Measurements from ENCODE around the gene COX7A1.
"Not testable (repeated sequence)": the region's sequence is repeated elsewhere in the genome, so short reads cannot be mapped to it uniquely, and the experiment has no call there.

Gene COX7A1

DNA sequence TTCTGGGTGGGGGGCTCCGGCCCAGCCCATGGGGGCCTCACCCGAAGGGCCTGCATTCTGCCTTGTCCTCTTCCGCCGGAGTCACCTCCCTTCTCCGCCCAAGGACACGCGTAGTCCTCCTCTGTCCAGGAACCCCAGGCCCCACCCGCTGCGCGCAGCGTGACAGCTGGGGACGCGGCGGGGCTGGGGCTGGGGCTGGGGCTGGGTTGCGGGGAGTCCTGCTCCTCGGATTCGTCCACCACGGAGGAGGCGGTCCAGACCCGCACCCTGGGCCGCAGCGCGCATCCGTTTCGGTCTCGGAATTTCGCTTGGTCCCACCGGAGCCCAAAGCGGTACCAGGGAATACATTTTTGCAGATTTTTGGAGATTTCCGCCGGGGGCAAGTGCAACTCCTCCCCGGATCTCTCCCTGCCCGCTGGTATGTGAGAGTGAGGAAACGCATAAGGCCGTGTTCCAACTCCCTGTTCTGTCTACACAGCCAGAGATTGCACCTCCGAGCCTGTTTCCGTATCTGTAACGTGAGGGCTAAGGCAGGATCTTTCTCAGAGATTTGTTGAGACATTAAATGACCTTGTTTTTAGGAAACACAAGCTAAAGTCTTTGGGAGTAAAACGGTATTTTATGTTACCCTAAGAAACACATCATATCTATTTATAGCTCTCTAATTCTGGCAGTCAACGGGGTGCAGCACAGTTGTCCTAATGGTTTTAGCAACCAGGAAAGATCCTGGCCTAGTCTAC lies at the start of gene COX7A1:
TSS of gene COX7A1 (minus strand) at position 96 of the 740 bp plus-strand sequence. CDS start at position 56, 40 bp downstream.
- no peak for DNase-seq

DNA sequence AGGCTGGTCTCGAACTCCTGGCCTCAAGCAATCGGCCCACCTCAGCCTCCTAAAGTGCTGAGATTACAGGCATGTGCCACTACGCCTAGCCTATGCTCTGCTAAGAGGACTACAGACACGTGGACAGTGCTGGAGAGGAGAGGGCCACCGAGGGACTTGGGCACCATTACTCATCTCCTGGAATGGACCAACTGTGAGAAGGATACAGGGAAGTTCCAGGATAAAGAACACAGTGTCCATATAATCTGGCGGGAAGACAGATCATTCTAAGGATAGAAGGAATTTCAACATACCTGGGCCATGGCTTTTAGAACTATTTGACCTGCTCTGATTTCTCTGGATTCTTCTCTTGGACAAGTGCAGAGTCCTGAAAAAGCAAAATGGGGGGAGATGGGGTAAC lies 49.4 kb upstream of the COX7A1 start:
- DNase-seq: no peak

DNA sequence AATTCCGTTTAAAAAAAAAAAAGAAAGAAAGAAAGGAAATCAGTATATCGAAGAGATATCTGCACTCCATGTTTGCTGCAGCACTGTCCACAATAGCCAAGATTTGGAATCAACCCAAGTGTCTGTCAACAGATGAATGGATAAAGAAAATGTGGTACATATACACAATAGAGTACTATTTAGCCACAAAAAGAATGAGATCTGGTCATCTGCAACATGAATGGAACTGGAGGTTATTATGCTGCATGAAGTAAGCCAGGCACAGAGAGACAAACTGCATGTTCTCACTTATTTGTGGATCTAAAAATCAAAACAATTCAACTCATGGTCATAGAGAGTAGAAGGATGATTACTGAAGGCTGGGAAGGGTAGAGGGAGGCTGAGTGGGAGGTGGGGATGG lies 45.9 kb upstream of the COX7A1 start:
- no peak for DNase-seq

- no peak for DNase-seq
Measured at GRCh38 chr19:36196249-36196648, 44.0 kb upstream of the COX7A1 start.

- DNase-seq: not testable (repeated sequence)
Measured at GRCh38 chr19:36186722-36187121, 34.5 kb upstream of the COX7A1 start.

DNA sequence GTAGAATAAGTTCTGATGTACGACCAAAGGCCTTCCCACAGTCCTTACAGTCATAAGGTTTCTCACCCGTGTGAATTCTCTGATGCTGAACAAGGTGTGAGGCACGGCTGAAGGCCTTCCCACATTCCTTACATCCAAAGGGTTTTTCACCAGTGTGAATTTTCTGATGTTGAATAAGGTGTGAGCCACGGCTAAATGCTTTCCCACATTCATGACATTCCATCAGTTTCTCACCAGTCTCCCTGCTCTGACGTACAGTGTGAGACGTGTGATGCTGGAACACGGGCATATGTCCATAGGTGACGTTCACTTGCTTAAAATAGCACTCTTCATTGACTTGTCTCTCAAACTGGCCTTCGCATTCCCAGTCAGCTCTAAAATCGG lies 31.0 kb upstream of the COX7A1 start:
- no peak for DNase-seq

- no peak for DNase-seq
Measured at GRCh38 chr19:36182612-36183244, 30.5 kb upstream of the COX7A1 start.

DNA sequence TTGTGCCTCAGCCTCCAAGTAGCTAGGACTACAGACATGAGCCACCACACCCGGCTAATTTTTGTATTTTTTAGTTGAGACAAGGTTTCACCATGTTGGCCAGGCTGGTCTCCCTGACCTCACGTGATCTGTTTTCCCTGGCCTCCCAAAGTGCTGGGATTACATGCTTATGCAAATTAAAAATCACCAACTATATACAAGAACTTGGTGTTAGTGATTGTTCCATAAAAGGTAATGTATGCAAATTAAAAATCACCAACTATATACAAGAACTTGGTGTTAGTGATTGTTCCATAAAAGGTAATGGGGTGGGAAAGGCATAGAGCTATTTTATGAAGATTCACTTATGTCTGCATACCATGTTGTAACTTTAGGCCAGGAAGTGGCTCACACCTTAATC lies 26.8 kb upstream of the COX7A1 start:
- not testable (repeated sequence) for DNase-seq

GRCh38 chr19:36173846-36174245 lies 21.6 kb upstream of the COX7A1 start:
- DNase-seq: not testable (repeated sequence)

GRCh38 chr19:36172852-36173251 lies 20.6 kb upstream of the COX7A1 start:
- DNase-seq: no peak

GRCh38 chr19:36169084-36169760 lies 17.0 kb upstream of the COX7A1 start:
- DNase-seq: no peak

GRCh38 chr19:36163813-36164212 lies 11.6 kb upstream of the COX7A1 start:
- DNase-seq: no peak

DNA sequence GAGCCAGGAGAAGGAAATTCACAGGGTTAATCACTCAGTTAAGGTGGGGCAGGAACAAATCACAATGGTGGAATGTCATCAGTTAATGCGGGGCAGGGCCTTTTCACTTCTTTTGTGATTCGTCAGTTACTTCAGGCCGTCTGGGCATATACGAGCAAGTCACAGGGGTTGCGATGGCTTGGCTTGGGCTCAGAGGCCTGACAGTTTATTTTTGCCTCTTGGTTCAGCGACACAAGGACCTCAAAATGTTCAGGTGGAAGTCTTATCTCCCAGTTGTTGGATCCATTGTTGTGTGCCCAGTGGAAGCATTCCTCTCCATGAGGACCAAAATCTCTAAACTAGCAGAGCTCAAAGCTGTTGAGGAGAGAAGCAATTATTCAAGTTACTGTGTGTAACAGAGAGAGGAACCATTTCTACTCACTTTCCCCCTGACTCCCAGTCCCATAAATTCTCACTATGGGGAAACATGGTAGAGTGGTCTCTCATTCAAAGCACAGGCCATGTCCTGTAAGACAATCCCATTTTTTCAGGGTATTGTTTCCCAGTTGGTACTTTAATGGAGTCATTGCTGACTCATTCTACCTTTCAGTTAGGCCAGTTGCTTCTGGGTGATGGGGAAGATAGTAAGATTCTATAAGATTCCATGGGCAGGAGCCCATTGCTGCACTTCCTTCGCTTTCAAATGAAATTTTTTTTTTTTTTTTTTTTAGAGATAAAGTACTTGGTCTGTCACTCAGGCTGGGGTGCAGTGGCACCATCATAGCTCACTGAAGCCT lies 8.8 kb upstream of the COX7A1 start:
- DNase-seq: no peak

DNA sequence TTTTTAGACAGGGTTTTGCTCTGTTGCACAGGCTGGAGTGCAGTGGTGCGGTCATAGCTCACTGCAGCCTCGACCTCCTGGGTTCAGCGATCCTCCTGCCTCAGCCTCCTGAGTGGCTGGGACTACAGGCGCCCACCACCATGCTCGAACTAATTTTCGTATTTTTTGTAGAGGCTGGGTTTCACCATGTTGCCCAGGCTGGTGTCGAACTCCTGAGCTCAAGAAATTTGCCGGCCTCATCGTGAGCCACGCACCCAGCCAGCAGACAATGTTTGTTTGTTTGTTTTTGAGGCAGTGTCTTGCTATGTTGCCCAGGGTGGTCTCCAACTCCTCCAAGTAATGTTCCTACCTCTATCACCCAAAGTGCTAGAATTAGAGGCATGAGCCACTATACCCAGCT lies 879 bp upstream of the COX7A1 start:
- DNase-seq: no peak

DNA sequence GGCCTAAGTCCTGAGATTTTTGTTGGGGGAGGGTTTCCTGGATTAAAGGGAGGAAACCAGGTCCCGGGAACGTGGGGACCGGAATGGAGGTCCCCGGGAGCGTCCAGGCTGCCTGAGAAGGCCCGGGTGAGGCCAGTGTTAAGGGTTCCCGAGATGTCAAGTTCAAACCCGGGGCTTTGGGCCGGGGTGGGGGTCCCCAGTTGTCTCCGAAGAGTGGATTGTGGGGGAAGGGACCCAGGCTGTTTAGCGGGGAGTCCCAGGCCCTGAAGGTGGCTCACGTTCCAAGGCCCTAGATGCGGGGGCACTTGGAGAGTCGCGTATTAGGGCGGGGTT lies 262 bp downstream of the COX7A1 start:
- no peak for DNase-seq

DNA sequence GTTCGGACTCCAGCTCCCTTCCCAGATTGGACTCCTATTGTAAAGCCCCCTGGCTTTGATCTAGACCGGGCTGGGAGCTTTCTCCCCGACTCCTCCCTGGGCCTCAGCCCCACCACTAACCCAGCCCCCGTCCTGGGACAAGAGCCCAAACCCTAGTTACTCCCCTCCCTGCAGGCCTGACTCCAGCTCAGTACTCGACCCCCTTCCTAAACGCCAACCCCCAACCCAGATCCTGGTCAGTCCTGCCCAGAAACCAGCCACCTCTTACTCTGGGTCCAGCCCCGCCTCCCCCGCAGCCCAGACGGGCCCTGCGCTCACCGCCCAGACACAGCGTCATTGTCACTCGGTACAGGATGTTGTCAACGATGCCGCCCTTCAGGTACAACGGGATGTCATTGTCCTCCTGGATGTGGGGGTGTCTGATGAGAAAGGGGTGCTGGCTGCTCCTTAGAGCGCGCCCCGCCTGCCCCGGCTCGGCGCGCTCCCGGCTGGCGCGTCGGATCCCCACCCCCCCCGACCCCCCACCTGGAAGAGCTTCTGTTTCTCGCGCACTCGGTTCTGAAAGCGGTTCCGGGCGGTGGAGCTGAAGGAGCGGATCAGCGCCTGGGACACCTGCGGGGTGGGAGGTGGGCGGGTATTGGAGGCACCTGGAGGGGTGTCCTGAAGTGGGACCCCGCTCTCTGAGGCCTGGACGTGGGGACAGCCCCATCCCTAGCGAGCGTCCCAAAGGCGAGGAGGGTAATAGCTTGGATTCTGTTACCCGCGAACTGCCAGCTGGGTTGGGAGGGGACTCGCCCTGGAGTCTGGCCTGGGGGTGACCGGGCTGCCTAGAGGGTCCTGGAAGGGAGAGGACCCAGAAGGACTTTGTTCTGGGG lies 866 bp downstream of the COX7A1 start:
- DNase-seq: no peak

- DNase-seq: no peak
Measured at GRCh38 chr19:36150586-36150985, 1.7 kb downstream of the COX7A1 start.

- no peak for DNase-seq
Measured at GRCh38 chr19:36149673-36150406, 2.4 kb downstream of the COX7A1 start.

DNA sequence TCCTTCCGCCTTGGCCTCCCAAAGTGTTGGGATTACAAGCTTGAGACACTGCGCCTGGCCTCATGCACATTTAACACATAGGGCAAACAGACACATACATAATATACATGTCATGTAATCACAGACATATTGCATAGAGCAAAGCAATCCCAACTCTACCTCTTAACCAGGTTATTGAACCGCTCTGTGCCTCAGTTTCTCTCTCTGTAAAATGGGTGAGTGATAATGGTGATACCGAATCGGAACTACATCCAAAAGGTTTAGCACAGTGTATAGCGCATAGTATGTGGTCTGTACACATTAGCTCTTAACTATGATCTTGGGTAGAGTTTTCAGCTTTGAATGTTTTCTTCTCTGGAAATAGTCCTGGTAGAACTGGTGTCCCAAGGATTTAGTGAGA lies 7.6 kb downstream of the COX7A1 start:
- no peak for DNase-seq

GRCh38 chr19:36142496-36142895 lies 9.8 kb downstream of the COX7A1 start:
- DNase-seq: no peak

DNA sequence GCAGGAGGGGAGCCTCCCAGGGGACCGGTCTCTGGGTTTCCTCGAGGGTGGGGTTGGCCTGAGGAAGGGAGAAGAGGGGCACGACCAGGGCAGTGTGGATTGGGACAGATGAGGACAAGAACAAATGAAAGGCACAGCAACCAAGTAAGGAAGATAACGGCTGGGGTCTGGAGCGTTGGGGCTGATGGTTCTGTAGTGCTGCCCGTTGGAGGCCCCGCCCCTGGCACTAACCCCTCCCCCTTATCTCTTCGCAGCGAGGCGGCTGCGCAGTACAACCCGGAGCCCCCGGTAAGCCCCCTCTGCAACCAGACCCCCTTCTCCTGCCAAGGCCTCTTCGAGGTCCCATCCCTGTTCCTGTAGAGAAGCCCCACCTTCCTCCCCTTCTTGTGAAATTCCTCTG lies 10.2 kb downstream of the COX7A1 start:
- no peak for DNase-seq
